GM21528 (cell line): Measurements from ENCODE around the gene DIS3.
"Not testable (repeated sequence)": the region's sequence is repeated elsewhere in the genome, so short reads cannot be mapped to it uniquely, and the experiment has no call there.

Experiments used
- ATAC-seq: cut with Tn5 transposase; IDR thresholded peaks from one replicate; pipeline ENCODE4 v1.9.1; 2021; ENCODE audit warnings: mild to moderate bottlenecking, moderate library complexity; ENCODE audit not compliant: unreplicated experiment, low FRiP score

The DIS3 gene, protein sequence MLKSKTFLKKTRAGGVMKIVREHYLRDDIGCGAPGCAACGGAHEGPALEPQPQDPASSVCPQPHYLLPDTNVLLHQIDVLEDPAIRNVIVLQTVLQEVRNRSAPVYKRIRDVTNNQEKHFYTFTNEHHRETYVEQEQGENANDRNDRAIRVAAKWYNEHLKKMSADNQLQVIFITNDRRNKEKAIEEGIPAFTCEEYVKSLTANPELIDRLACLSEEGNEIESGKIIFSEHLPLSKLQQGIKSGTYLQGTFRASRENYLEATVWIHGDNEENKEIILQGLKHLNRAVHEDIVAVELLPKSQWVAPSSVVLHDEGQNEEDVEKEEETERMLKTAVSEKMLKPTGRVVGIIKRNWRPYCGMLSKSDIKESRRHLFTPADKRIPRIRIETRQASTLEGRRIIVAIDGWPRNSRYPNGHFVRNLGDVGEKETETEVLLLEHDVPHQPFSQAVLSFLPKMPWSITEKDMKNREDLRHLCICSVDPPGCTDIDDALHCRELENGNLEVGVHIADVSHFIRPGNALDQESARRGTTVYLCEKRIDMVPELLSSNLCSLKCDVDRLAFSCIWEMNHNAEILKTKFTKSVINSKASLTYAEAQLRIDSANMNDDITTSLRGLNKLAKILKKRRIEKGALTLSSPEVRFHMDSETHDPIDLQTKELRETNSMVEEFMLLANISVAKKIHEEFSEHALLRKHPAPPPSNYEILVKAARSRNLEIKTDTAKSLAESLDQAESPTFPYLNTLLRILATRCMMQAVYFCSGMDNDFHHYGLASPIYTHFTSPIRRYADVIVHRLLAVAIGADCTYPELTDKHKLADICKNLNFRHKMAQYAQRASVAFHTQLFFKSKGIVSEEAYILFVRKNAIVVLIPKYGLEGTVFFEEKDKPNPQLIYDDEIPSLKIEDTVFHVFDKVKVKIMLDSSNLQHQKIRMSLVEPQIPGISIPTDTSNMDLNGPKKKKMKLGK

DNA sequence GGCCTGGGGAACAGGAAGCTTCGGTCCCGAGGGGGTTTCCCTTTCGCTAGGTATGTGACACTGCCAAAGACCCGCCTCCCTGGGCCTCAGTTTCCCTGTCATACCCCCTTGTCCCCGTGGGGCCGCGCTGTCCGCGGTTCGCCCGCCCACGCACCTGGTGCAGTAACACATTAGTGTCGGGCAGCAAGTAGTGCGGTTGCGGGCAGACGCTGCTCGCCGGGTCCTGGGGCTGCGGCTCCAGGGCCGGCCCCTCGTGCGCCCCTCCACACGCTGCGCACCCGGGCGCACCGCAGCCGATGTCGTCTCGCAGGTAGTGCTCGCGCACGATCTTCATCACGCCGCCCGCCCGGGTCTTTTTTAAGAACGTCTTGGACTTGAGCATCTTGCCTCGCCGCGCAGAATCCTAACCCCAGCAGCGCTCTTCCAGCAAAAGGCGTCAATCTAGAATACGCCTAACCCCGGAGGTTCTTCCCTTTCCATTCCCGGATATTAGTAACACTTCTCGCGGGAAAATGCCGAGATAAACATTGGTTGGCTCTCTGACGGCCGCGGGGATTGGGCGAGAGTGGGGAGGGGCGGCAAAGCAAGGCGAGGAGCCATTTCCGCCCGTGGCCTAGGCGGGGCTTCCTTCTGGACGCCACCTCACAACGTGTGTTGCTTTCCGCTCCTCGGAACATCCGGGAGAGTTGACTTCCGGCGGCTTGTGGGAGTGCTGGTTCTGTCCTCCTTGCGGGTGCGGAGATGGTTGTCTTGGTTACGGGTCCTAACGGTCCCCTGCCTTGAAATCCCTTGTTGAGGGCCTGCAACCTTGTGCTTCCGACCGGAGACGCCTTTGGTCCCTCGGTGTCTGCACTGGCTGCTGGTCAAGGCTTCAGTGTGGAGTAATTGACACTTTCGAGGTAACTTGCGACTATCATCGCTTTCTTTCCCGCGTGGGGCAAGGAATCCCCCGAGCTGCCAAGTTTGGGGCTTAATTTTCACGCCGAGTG is at the start of gene DIS3, which contains the start of gene PIBF1:
DIS3 (minus strand) TSS at position 450 of the 989 bp plus-strand sequence; CDS start at position 382, 68 bp downstream.
PIBF1 (plus strand) TSS at position 683 of the 989 bp plus-strand sequence. CDS start 1,337 bp downstream, outside the sequence.
- peak; percentile 99 for ATAC-seq

DNA sequence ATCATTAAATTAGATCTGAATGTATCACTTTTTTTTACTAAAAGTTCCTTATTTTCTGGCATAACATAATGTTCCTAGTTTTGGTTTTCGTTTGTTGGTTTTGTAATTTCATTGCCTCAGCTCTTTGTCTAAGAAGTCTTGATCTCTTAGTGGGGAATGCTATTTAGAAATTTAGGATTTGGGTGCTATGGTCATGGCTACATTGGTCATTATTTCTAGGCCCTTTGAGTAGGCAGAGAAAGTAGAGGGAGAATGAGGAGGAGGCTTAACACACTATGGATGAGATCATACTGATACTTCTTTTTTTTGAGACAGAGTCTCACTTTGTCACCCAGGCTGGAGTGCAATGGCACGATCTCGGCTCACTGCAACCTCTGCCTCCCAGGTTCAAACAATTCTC is 42.0 kb upstream of the DIS3 start:
- ATAC-seq: no peak

DNA sequence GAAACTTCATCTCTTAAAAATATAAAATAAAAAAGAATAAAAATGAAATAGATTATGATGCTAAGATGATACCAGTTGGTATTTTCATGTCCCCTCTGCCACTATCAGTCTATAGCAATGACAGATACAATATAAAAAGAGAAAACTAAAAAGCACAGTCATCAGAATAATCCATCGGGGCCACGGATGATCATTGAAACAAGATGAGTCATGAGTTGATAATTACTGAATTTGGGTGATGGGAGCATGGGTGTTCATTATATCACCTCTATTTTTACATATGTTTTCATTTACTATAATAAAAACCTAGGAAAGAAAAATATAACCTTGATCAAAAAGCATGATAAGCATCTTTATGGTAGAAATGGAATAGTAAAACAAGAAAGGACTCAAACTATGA is 41.4 kb upstream of the DIS3 start:
- no peak for ATAC-seq

DNA sequence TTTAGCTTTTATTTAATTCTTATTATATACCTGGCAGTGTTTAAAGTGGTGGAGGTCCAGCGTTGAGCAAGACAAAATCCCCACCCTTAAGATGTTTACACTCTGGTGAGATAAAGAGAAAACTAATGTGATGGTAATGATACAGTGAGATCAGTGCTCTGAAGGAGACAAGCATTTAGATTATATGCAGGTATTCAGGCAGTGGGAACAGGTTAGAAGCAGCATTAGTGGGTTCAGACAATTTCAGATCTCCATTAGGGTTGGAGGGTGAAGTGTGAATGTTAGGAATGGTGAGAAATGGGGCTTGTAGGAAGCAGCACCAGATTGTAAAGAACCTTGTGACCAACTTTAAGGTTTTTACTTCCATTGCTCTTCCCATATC is 39.2 kb upstream of the DIS3 start:
- no peak for ATAC-seq

DNA sequence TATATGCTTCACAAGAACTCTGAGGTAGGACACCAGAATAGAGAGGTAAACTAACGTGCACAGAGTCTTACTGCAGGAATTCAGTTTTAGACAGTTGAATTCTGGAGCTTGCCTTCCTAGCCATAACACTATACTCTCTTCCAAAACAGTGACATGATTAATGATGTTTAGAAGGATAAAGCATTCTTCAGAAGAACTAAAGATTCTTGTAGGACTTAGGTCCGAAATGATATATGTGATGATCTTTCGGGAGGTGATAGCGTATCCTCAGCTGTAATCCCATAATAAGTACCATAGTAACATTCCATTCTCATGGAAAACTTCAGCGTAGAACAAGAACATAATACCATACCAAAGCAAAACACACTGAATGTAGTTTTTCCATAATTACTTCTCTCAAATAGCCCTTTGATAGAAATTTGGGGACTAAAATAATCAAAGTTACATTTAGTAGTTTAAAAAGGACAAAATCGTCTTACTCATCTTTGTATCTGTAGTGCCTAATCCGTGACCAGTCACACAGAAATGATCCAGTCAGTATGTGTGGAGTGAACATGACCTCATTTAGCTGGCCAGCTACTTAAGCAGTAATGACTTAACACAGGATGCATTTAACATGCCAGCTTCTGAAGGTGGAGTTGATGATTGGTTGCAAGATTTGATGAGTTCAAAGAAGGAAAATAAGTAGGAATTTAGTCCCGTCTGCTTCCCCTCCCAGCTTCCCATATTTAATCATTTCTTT is 38.6 kb upstream of the DIS3 start:
- no peak for ATAC-seq

DNA sequence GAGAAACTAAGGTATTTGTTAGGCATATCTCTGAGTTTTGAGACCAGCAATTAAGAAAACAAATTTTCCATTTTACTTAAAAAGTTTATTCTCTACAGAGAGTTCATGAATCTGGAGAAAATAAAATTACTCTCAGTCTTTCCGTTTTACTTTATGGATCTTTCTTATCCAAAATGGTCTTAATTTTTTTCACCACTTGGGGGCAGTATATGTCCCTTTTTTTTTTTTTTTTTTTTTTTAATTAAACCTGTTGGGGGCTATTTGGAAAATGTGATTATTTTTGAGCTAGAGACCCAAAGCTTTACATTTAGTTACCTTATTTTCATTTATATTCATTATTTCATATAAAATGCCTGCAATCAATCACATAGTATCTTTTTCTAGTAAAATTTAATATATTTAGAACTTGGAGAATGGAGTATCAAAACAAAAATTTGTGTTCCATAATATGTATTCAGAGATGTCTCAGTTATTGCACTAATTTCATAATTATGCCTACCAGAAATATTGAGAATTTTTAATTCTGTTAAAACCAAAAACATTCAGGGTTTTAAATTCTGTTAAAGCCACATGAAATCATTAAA is 27.3 kb upstream of the DIS3 start:
- ATAC-seq: no peak

DNA sequence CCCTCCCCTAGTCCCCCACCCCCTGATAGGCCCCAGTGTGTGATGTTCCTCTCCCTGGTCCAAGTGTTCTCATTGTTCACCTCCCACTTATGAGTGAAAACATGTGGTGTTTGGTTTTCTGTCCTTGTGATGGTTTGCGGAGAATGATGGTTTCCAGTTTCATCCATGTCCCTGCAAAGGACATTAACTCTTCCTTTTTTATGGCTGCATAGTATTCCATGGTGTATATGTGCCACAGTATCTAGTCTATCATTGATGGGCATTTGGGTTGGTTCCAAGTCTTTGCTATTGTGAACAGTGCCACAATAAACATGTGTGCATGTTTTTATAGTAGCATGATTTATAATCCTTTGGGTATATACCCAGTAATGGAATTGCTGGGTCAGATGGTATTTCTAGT is 24.8 kb upstream of the DIS3 start:
- ATAC-seq: not testable (repeated sequence)

DNA sequence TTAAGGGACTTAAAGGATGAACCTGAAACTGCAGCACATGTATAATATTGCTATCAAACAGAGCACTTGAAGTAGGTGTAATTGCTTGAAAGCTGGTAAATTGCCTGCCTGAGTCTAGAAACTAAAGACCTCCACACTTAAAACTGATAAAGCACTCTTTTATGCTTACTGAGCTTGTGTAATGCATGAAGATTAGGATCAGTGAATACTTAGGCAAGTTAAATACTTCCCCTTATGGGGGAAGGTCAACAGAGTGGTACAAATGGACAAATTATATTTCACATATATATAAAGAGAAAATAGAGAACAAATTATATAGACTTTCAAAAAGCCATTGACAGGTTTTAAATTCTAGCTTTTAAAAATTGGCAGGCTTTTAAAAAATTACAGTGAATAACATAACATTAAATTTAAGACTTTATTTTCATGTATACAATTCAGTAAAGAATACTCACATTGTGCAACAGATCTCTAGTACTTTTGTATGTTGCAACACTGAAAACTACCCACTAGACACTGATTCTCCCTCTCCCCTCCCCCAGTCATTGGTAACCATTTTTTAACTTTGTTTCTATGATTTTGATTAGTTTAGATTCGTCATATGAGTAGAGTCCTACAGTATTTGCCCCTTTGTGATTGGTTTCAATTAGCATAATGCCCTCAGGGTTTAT is 24.1 kb upstream of the DIS3 start:
- no peak for ATAC-seq

DNA sequence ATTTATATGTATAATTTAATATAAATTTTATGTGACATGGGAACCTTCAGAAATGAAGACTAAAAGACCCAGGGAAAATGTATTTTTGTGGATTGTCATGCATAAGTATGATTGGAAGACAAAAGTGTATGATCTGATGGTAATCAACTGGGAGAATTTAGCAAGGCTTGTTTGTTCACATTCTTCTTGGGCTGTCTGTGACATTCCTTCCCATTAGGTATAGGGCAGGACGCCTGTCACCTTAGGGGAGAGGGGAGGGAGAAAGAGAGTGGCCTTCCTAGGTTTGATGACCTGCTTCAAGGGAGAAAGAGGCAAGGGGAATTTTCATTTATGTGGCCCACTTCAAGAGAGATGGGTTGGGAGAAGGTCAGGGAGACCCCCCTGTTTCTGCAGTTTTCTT is 22.6 kb upstream of the DIS3 start:
- no peak for ATAC-seq

DNA sequence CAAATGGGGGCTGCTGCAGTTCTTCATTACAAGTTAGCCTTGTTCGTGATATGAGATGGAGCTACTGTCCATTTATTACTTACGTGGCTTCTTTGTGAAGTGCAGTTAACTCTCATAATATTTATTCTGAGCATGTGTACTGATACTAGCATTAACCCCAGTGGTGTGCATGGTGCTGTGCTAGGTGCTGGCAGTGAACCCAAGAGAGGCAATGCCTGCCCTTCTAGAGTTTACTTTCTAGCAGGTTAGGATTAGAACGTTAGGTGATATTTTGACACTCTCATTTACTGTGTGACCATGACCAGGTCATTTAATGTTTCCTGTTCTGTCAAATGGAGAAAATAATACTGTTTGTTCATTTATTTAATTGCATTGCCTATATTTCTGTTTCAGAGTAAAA is 17.1 kb upstream of the DIS3 start:
- no peak for ATAC-seq

DNA sequence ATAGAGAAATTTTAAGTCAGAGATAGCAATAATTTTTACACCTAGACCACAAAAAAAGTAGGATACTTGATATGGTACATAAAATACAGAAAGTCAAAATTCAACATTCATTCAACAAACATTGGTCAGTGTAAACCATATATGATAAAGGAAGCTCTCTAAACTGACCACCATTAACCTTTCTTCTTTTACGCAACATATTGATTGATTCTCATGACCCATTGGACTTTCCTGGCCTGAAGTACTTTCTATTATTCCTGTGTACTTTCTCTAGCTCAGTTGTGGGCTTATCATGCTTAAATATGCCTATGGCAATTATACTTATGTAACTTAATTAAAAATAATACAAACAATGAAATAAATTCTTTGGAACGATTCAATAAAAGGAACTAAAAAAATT is 10.9 kb upstream of the DIS3 start:
- no peak for ATAC-seq

DNA sequence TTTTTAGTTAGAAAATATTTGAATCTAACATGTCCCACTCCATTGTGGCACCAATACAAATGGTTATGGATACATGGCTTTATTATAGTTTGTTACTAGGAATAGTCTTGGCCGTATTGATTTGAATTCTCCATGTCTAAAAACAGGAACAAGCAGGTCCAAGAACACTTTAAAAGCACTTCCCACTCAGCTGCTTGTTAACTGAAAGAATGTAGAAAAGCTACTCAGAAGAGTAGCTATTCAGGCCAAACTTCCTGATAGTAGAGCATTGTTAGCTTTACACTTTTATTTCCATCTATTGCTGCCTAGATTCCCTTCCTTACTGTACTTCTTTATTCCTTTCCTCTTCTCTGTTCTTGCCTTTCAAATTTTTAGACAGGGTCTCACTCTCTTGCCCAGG is 7.1 kb upstream of the DIS3 start:
- no peak for ATAC-seq

DNA sequence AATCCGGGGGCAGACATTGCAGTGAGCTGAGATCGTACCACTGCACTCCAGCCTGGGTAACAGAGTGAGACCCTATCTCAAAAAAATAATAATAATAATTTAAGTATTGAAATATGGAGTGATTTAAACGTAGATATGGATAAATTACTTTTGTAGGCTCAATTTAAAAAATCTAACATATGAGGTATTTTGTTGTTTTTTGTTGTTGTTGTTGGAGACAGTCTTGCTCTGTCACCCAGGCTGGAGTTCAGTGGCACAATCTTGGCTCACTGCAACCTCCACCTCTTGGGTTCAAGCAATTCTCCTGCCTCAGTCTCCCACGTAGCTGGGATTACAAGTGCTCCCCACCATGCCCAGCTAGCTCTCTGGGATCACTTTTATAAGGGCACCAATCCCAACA is 3.0 kb upstream of the DIS3 start:
- not testable (repeated sequence) for ATAC-seq

DNA sequence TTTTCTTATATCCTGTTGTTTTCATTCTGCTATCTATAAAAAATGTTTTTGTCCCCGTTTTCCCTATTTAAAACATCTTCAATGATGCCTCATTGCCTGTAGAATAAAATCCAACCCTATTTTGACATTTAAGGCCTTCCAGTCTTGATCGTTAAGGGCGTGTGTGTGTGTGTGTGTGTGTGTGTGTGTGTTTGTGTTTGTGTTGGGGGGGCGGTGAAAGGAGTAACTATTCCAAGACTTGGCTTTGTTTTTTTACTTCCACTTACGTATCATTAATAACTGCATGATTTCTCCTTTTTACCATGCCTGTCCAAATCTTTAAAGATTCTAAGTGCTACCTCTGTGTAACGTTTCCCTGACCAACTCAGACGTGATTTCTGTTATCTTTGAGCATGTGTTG is 1.0 kb upstream of the DIS3 start:
- ATAC-seq: no peak

DNA sequence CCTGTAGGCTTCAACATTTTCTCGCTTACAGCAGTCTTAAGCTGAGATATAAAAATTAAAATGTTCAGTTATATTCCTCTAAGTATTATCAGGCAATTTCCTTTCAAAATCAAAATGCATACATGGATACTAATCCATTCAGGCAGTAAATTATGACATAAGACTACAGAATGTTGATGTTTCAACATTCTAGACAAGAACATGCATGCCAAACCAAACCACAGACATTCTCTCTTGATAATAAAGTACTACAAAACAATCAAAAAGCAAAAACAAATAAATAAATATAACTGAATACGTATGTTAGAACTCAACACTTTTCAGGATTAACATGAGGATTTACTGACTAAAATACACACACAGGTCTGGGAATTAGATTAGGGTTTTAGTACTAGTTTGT is 7.7 kb downstream of the DIS3 start:
- no peak for ATAC-seq

DNA sequence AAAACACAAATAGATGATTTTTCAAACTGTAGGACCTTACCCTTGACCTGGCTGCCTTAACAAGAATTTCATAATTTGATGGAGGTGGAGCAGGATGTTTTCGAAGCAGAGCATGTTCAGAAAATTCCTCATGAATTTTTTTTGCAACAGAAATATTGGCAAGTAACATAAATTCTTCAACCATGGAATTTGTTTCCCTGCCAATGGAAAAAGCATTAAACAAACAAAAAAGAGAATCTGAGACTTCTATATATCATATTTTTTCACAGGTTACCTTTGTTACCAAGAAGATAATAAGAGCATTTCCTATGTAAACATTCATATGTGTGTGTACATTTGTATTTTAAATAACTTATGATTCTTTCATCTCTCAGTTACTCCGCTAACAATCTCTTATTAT is 18.3 kb downstream of the DIS3 start:
- no peak for ATAC-seq

DNA sequence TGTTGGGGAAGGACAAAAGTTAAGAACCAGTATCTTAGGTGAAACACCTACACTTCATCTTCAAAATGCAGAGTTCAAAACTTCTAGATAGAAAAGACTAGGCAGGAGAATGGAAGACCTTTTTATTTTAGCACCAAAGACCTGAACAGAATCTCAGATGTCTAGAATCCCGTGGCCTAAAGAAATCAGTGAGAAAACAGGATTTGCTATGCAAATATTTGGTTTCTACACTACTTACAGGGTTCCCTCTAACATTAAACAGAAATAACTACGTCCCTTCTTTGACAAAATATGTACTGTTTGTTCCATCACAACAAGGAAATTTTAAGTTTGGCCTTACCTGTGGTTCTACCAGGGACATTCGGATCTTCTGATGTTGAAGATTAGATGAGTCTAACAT is 21.5 kb downstream of the DIS3 start:
- ATAC-seq: no peak

DNA sequence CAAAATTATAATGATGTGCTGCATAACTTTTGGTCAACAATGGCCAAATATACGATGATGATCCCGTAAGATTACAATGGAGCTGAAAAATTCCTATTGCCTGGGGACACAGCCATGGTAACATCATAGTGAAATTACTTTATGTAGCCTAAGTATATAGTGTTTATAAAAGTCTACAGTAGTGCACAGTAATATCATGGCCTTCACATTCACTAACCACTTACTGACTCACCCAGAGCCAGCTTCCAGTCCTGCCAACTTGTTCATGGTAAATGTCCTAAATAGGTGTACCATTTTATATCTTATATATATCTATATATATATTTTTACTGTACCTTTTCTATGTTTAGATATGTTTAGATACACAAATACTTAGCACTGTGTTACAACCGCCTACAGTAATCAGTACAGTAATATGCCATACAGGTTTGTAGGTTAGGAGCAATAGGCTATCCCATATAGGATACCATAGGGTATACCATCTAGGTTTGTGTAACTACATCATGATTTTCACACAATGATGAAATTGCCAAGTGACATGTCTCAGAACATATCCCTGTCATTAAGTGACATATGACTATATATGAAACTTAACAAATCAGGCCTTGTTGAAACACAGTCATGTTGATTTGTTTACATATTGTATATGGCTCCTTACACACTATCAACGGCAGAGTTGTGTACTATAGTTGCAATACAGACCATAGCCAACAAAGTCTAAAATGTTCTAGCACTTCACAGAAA is 23.7 kb downstream of the DIS3 start:
- no peak for ATAC-seq
